Ishikawa (cell line): ENCODE results near the gene CFAP90.

ENCODE experiments used
- EGR1 ChIP-seq: IDR thresholded peaks from 2 replicates; pipeline ENCODE4 v1.6.1; 2012
- EP300 ChIP-seq: IDR thresholded peaks from 2 replicates; pipeline ENCODE4 v1.6.1; 2012; ENCODE audit warnings: borderline replicate concordance
- RAD21 ChIP-seq: IDR thresholded peaks from 2 replicates; pipeline ENCODE4 v1.6.1; 2012; ENCODE audit warnings: low read depth
- TCF12 ChIP-seq: IDR thresholded peaks from 2 replicates; pipeline ENCODE4 v1.6.1; 2012; ENCODE audit warnings: low read depth
- YY1 ChIP-seq: IDR thresholded peaks from 2 replicates; pipeline ENCODE4 v1.6.1; 2012; ENCODE audit warnings: low read depth
- ZBTB7A ChIP-seq: IDR thresholded peaks from 2 replicates; pipeline ENCODE4 v1.6.1; 2012; ENCODE audit warnings: low read depth

GRCh38 chr5:7784683-7785380 is 66.1 kb downstream of the CFAP90 start:
- TF ChIP-seq EP300 (no peak), TCF12 (no peak), YY1 (no peak), RAD21 (no peak), ZBTB7A (no peak), EGR1 (no peak)
